Activated CD8-positive, alpha-beta T cell treated with anti-CD3 and anti-CD28 coated beads, Interleukin-2, amount 10 ng/mL, durations not matched to agents 7 days and 5 days (primary cell): Measurements from ENCODE around the gene RAB3GAP2. TPM values are rescaled to one million over a fixed set of nuclear protein-coding genes. Genes with fewer than 3 reads are reported as not detected.
"Not testable (repeated sequence)": the region's sequence is repeated elsewhere in the genome, so short reads cannot be mapped to it uniquely, and the experiment has no call there.

Source experiments
- ATAC-seq: fragments of 150-1000 bp; cut with Tn5 transposase; one replicate; pipeline ENCODE4 v1.10.0; 2021; ENCODE audit warnings: moderate library complexity
- CTCF ChIA-PET: fragments of 350-600 bp; sonication (Branson Sonifier 250); formaldehyde crosslinking; loops from one replicate; lab custom pipeline; 2021; ENCODE audit warnings: antibody characterized with exemption; lab: Charles Lee
- POLR2A ChIA-PET: fragments of 350-600 bp; sonication (Branson Sonifier 250); formaldehyde crosslinking; loops from one replicate; lab custom pipeline; 2021; ENCODE audit warnings: antibody characterized with exemption; lab: Charles Lee
- DNase-seq: peaks from one replicate; pipeline ENCODE4 v3.0.0-alpha.2; 2020
- H3K27ac Mint-ChIP-seq: one replicate; pipeline ENCODE4 v1.8.0; 2021; ENCODE audit warnings: mild to moderate bottlenecking, mixed read lengths
- H3K27me3 Mint-ChIP-seq: one replicate; pipeline ENCODE4 v1.8.0; 2021; ENCODE audit warnings: low read depth, mixed read lengths
- H3K36me3 Mint-ChIP-seq: one replicate; pipeline ENCODE4 v1.8.0; 2021; ENCODE audit warnings: low read depth, mixed read lengths
- H3K4me1 Mint-ChIP-seq: one replicate; pipeline ENCODE4 v1.8.0; 2021; ENCODE audit warnings: low read depth, mixed read lengths
- H3K4me3 Mint-ChIP-seq: one replicate; pipeline ENCODE4 v1.8.0; 2021; ENCODE audit warnings: mild to moderate bottlenecking, mixed read lengths
- H3K9me3 Mint-ChIP-seq: one replicate; pipeline ENCODE4 v1.8.0; 2022; ENCODE audit warnings: mixed read lengths; ENCODE audit not compliant: insufficient read depth
- total RNA-seq, 2 experiments: library from RNA; stranded (reverse); gene quantifications; one replicate each; pipeline ENCODE4 v1.2.3, GENCODE V29; 2021

RAB3GAP2 gene
- total RNA-seq, 2 experiments from 2014 or later, result 46.1 to 52.3 TPM

- Mint-ChIP-seq H3K4me3 (no peak overlapping the region), H3K27me3 (no peaks in the 10 kb centered on the region), H3K27ac (no peak overlapping the region), H3K36me3 (peaks cover 17% of the 10 kb centered on the region), H3K4me1 (no peaks in the 10 kb centered on the region), H3K9me3 (no peaks in the 10 kb centered on the region)
- no peak for DNase-seq
- ATAC-seq, result no peak
- POLR2A ChIA-PET, result no interaction called here
- CTCF ChIA-PET, result interaction anchor here (1.0 to 1.2 kb wide), 3 partner anchors 9 to 20 kb away, joined by 3 to 4 read pairs (median 3); no protein-coding TSS in a partner anchor
These were observed 76.6 kb downstream of the RAB3GAP2 start for GRCh38 chr1:220195701-220196100.

GRCh38 chr1:220189750-220190347, 82.4 kb downstream of the RAB3GAP2 start:
- POLR2A ChIA-PET, result no interaction called here
- H3K27ac Mint-ChIP-seq, result no peak overlapping the region
- H3K4me3 Mint-ChIP-seq, result no peak overlapping the region
- H3K27me3 Mint-ChIP-seq, result no peaks in the 10 kb centered on the region
- no peak for DNase-seq
- H3K36me3 Mint-ChIP-seq, result peaks cover 31% of the 10 kb centered on the region
- no peaks in the 10 kb centered on the region for H3K9me3 Mint-ChIP-seq
- no peaks in the 10 kb centered on the region for H3K4me1 Mint-ChIP-seq
- no peak for ATAC-seq
- CTCF ChIA-PET, result interaction anchor here (1.0 to 1.6 kb wide), 9 partner anchors 8 to 586 kb away, joined by 3 to 14 read pairs (median 5); no protein-coding TSS in a partner anchor

DNA sequence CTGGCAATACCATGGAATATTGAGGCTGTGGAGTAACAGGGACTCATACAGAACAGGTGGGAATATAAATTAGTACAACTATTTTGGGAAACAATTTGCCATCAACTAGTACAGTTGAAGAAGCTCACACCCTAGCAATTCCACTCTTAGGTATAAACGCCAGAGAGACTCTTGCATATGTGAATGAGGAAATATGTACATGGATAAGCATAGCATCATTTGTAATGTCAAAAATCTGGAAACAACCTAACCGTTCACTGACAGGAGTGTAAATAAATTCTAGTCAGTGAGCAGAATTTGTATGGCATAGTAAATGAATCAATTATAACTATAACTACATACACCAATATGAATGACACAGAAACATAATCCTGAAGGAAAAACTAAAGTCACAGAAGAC, 83.7 kb downstream of the RAB3GAP2 start:
- H3K27ac Mint-ChIP-seq, result no peak overlapping the region
- H3K36me3 Mint-ChIP-seq, result peaks cover 27% of the 10 kb centered on the region
- no peaks in the 10 kb centered on the region for H3K4me1 Mint-ChIP-seq
- no peaks in the 10 kb centered on the region for H3K9me3 Mint-ChIP-seq
- ATAC-seq (no peak), DNase-seq (no peak)
- no peak overlapping the region for H3K4me3 Mint-ChIP-seq
- POLR2A ChIA-PET, result no interaction called here
- CTCF ChIA-PET, result interaction anchor here (1.6 to 2.4 kb wide), 5 partner anchors 8 to 545 kb away, joined by 4 to 10 read pairs (median 7); no protein-coding TSS in a partner anchor
- H3K27me3 Mint-ChIP-seq, result no peaks in the 10 kb centered on the region

GRCh38 chr1:220186752-220187151, 85.5 kb downstream of the RAB3GAP2 start:
- Mint-ChIP-seq H3K27ac (no peak overlapping the region), H3K36me3 (peaks cover 24% of the 10 kb centered on the region), H3K27me3 (no peaks in the 10 kb centered on the region), H3K4me1 (no peaks in the 10 kb centered on the region), H3K4me3 (no peak overlapping the region), H3K9me3 (no peaks in the 10 kb centered on the region)
- ATAC-seq, result no peak
- CTCF ChIA-PET, result interaction anchor here (1.1 to 2.4 kb wide), 5 partner anchors 9 to 547 kb away, joined by 3 to 10 read pairs (median 3); no protein-coding TSS in a partner anchor
- POLR2A ChIA-PET, result no interaction called here
- no peak for DNase-seq

- H3K27me3 Mint-ChIP-seq, result no peaks in the 10 kb centered on the region
- peaks cover 35% of the 10 kb centered on the region for H3K36me3 Mint-ChIP-seq
- ChIA-PET POLR2A (no interaction called here), CTCF (no interaction called here)
- no peak overlapping the region for H3K4me3 Mint-ChIP-seq
- no peak overlapping the region for H3K27ac Mint-ChIP-seq
- DNase-seq (no peak), ATAC-seq (no peak)
- H3K9me3 Mint-ChIP-seq, result no peaks in the 10 kb centered on the region
- no peaks in the 10 kb centered on the region for H3K4me1 Mint-ChIP-seq
These were observed 87.7 kb downstream of the RAB3GAP2 start for GRCh38 chr1:220184506-220184905.

DNA sequence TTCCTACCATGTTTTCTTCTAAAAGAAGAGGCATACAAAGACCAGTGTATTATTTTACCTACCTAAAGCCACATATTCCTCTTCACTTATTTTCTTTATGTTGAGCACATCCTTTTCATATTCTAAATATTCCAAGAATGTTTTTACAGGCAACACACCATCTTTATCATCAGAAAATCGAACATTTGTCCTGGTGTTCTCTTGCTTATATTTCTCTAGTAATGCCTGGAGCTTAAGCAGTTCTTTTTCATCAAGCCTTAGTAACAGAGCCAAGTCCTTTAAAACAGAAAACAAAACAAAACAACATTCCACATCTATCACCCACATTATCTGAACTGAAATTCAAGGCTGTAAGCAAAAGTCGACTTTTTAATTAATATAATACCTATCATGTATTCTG, 89.6 kb downstream of the RAB3GAP2 start:
- Mint-ChIP-seq H3K27me3 (no peaks in the 10 kb centered on the region), H3K4me1 (no peaks in the 10 kb centered on the region), H3K36me3 (peaks cover 39% of the 10 kb centered on the region), H3K27ac (no peak overlapping the region), H3K4me3 (no peak overlapping the region), H3K9me3 (no peaks in the 10 kb centered on the region)
- no peak for ATAC-seq
- ChIA-PET POLR2A (no interaction called here), CTCF (interaction anchor here (1.0 kb wide), 1 partner anchor 12 kb away, joined by 3 read pairs; no protein-coding TSS in a partner anchor)
- DNase-seq, result no peak

GRCh38 chr1:220182111-220182510, 90.1 kb downstream of the RAB3GAP2 start:
- Mint-ChIP-seq H3K9me3 (no peaks in the 10 kb centered on the region), H3K36me3 (peaks cover 43% of the 10 kb centered on the region), H3K4me3 (no peak overlapping the region), H3K4me1 (no peaks in the 10 kb centered on the region), H3K27ac (no peak overlapping the region), H3K27me3 (no peaks in the 10 kb centered on the region)
- DNase-seq (no peak), ATAC-seq (no peak)
- POLR2A ChIA-PET, result no interaction called here
- CTCF ChIA-PET, result no interaction called here

DNA sequence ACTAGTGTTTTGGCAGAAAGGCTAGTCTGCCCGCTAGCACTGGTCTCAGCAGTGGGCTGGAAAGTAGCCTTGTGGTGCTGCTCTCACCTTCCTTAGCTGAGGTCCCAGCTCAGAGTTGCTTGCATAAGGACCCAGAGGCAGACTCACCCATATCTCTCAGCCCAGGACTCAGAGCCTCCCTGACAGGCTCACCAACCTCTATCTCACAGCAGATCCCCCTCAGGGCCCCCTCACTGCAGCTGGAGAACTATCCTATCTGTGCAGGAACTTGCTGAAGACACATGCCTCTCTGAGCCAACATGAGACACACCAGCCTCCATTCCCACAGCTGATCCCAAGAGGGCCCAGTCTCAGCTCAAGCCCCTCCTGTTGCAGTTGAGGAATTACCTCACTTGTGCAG, 95.7 kb downstream of the RAB3GAP2 start:
- POLR2A ChIA-PET, result no interaction called here
- ATAC-seq (no peak), DNase-seq (no peak)
- Mint-ChIP-seq H3K27ac (no peak overlapping the region), H3K27me3 (no peaks in the 10 kb centered on the region), H3K4me3 (no peak overlapping the region), H3K4me1 (no peaks in the 10 kb centered on the region), H3K36me3 (peaks cover 65% of the 10 kb centered on the region), H3K9me3 (no peaks in the 10 kb centered on the region)
- CTCF ChIA-PET, result no interaction called here

GRCh38 chr1:220170836-220171526, 101.3 kb downstream of the RAB3GAP2 start:
- ATAC-seq, result no peak
- ChIA-PET CTCF (no interaction called here), POLR2A (no interaction called here)
- no peaks in the 10 kb centered on the region for H3K4me1 Mint-ChIP-seq
- peaks cover 67% of the 10 kb centered on the region for H3K36me3 Mint-ChIP-seq
- H3K9me3 Mint-ChIP-seq, result no peaks in the 10 kb centered on the region
- no peaks in the 10 kb centered on the region for H3K27me3 Mint-ChIP-seq
- no peak for DNase-seq
- no peak overlapping the region for H3K27ac Mint-ChIP-seq
- no peak overlapping the region for H3K4me3 Mint-ChIP-seq

DNA sequence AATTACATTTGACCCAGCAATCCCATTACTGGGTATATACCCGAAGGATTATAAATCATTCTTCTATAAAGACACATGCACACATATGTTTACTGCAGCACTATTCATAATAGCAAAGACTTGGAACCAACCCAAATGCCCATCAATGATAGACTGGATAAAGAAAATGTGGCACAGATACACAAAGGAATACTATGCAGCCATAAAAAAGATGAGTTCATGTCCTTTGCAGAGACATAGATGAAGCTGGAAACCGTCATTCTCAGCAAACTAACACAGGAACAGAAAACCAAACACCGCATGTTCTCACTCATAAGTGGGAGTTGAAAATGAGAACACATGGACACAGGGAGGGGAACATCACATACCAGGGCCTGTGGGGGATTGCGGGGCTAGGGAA, 102.4 kb downstream of the RAB3GAP2 start:
- ATAC-seq, POLR2A ChIA-PET, DNase-seq, H3K4me1 Mint-ChIP-seq, H3K27me3 Mint-ChIP-seq, H3K27ac Mint-ChIP-seq, H3K9me3 Mint-ChIP-seq, H3K4me3 Mint-ChIP-seq: not testable (repeated sequence)
- H3K36me3 Mint-ChIP-seq, result peaks cover 62% of the 10 kb centered on the region
- CTCF ChIA-PET, result interaction anchor here (1.0 kb wide), 1 partner anchor 24 kb away, joined by 3 read pairs; no protein-coding TSS in a partner anchor

DNA sequence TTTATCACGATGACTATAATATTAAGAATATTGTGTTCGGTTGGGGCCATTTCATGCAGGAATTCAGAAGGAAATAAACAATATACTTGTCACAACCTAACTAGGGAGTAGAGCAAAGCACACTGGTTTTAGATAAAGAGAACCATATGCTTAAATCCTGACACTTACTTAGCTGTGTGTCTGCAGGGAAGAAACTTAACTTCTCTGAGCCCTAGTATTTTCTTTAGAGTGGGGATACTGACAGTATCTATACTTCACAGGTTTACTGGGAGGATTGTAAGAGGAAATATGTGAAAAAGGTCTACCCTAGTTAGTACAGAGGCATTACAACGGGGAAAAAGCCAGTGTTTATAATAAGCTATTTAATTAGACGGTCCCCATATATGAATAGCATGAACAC, 105.4 kb downstream of the RAB3GAP2 start:
- H3K27ac Mint-ChIP-seq, result no peak overlapping the region
- DNase-seq (no peak), ATAC-seq (no peak)
- CTCF ChIA-PET, result no interaction called here
- no peaks in the 10 kb centered on the region for H3K9me3 Mint-ChIP-seq
- POLR2A ChIA-PET, result no interaction called here
- no peaks in the 10 kb centered on the region for H3K4me1 Mint-ChIP-seq
- peaks cover 48% of the 10 kb centered on the region for H3K36me3 Mint-ChIP-seq
- no peaks in the 10 kb centered on the region for H3K27me3 Mint-ChIP-seq
- H3K4me3 Mint-ChIP-seq, result no peak overlapping the region

DNA sequence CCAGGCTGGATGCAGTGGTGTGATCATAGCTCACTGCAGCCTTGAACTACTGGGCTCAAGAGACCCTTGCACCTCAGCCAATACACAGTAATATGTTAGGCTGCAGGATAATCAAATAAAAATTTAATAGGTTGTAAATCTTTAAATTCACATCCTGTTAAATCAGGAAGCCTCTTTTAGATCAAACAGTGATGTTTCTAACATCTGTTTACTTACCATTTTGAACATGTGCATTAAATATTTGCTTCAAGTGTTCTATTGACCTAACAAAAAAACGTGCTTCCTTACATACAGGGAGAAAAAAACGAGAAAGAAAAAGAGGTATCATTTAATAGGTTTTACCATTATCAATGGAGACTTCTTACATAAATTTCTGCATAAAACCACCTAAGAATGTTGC, 107.7 kb downstream of the RAB3GAP2 start:
- DNase-seq (no peak), ATAC-seq (no peak)
- Mint-ChIP-seq H3K27me3 (no peaks in the 10 kb centered on the region), H3K27ac (no peak overlapping the region), H3K4me3 (no peak overlapping the region), H3K36me3 (peaks cover 44% of the 10 kb centered on the region), H3K4me1 (peaks cover 7% of the 10 kb centered on the region), H3K9me3 (no peaks in the 10 kb centered on the region)
- ChIA-PET POLR2A (no interaction called here), CTCF (no interaction called here)
